ENCODE measurements around the gene TRPM3. TPM values are rescaled to one million over a fixed set of nuclear protein-coding genes. Genes with fewer than 3 reads are reported as not detected.

TRPM3 gene
- total and polyA plus RNA-seq, 2 of the 8 experiments (the other 6 are each of a cell fraction or from before 2014, with no cell fraction given), result 2.4 to 10.9 TPM

DNA sequence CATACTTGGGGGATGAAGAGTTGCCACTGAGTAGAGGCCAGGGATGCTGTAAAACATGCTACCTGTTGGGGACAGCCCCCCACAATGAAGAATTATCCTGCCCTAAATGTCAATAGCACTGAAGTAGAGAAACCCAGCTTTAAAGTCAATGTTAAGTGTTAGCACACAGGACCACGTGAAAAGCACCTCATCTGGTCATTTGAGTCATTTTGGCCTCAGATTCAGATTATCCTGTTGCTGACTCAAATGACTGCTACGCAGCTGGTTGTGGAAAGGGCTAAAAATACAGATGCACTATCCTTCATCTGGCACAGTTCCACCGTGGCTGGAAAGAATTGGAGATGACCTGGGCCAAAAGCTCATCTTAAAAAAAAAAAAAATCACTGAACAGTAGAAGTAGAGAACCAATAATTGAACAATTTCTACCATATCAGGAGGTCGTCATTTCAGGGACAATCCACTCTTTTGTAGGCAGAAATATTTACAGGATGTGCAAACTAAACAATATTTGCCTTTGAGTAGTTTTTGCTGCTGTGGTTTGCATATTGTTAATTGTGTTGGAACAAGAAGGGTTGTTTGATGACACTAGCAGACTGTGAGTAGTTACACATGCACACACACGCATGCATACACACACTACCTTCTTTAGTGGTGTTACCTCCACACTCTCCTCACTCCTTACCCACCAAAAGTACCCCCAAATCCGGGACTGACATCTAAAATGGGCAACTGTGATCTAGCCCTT is 511.7 kb downstream of the TRPM3 start:
- Histone ChIP-seq H3K14ac (ENCODE audit: insufficient read length) (no peak overlapping the region), H4K91ac (replicated peaks; ENCODE audit: insufficient read length, low read length) (no peak overlapping the region), H2BK20ac (ENCODE audit: low read length) (no peak overlapping the region), H3K4ac (replicated peaks; ENCODE audit: insufficient read length, low read depth, low read length) (no peak overlapping the region), H3K4me3 (ENCODE audit: extremely low read depth in 1 of 4, insufficient read depth in 2 of 4, low read depth in 3 of 4, low read length in 4 of 4) (no peak overlapping the region), H3K23ac (ENCODE audit: insufficient read length) (no peak overlapping the region), H2AFZ (ENCODE audit: low read length) (no peak overlapping the region), H3K27me3 (replicated peaks in 1 of 4; ENCODE audit: control insufficient read depth in 3 of 4, extremely low read depth in 1 of 4, insufficient read depth in 3 of 4, low read length in 3 of 4) (no peaks in the 10 kb centered on the region), H2BK120ac (replicated peaks; ENCODE audit: low read depth, low read length) (no peak overlapping the region), H3K79me1 (ENCODE audit: low read depth, low read length) (no peaks in the 10 kb centered on the region), H3K36me3 (ENCODE audit: control insufficient read depth in 2 of 4, insufficient read depth in 4 of 4, low read length in 3 of 4) (no peaks in the 10 kb centered on the region; a peak in 1 of 8 replicates), H3K23me2 (ENCODE audit: low read depth, low read length) (no peaks in the 10 kb centered on the region), H3K56ac (replicated peaks; ENCODE audit: insufficient read length, low read depth, low read length) (no peak overlapping the region), H3K9me3 (ENCODE audit: insufficient read depth in 2 of 2, low read depth in 1 of 2, low read length in 1 of 2) (no peaks in the 10 kb centered on the region), H2BK15ac (ENCODE audit: low read length) (no peak overlapping the region), H3K27ac (ENCODE audit: low read depth, low read length) (no peak overlapping the region), H3K79me2 (ENCODE audit: control insufficient read depth in 1 of 2, insufficient read depth in 2 of 2, low read length in 2 of 2) (no peaks in the 10 kb centered on the region), H4K20me1 (replicated peaks in 1 of 2; ENCODE audit: control insufficient read depth in 1 of 2, insufficient read depth in 2 of 2, low read length in 2 of 2) (no peaks in the 10 kb centered on the region), H3K4me1 (replicated peaks in 1 of 4; ENCODE audit: control insufficient read depth in 3 of 4, insufficient read depth in 4 of 4, low read length in 3 of 4) (no peaks in the 10 kb centered on the region), H3K9ac (replicated peaks in 1 of 4; ENCODE audit: extremely low read depth in 1 of 4, low read depth in 3 of 4, low read length in 3 of 4) (no peak overlapping the region), H2AK5ac (ENCODE audit: low read depth, low read length) (no peak overlapping the region), H3K4me2 (ENCODE audit: insufficient read depth in 1 of 2, low read depth in 2 of 2, low read length in 2 of 2) (no peak overlapping the region), H4K5ac (ENCODE audit: insufficient read length, low read depth, low read length) (no peak overlapping the region), H2BK12ac (ENCODE audit: low read depth, low read length) (no peak overlapping the region), H4K8ac (ENCODE audit: extremely low read depth, insufficient read depth, low read length) (no peak overlapping the region), H2BK5ac (ENCODE audit: low read depth, low read length) (no peak overlapping the region), H3K18ac (ENCODE audit: extremely low read depth, low read length) (no peak overlapping the region)
- DNase-seq (ENCODE audit: low read depth in 1 of 2, low spot score in 2 of 2), result no peak
- CTCF ChIA-PET (ENCODE audit: partially characterized antibody), result interaction anchor here (0.6 kb wide), 1 partner anchor 84 kb away, joined by 3 read pairs; no protein-coding TSS in a partner anchor
- FAIRE-seq, result no peak
- POLR2A ChIA-PET (ENCODE audit: partially characterized antibody), result no interaction called here
- WGBS, 2 experiments (ENCODE audit: extremely low coverage in 1 of 2, insufficient coverage in 1 of 2, insufficient read length in 1 of 2, insufficient replicate concordance in 2 of 2, low coverage in 1 of 2, low lambda C conversion rate in 2 of 2, missing lambda C conversion rate in 1 of 2), result 70% methylated on average over 6 of the region's 6 CpGs; no CpG with 5 or more reads in 1 of the 2 experiments
- TF ChIP-seq NRF1 (IDR thresholded peaks at IDR 0.05; ENCODE audit: low read depth, low read length) (no peak), ATF2 (IDR thresholded peaks at IDR 0.05; ENCODE audit: low read length) (no peak)
- TF ChIP-seq, protein P1, sequence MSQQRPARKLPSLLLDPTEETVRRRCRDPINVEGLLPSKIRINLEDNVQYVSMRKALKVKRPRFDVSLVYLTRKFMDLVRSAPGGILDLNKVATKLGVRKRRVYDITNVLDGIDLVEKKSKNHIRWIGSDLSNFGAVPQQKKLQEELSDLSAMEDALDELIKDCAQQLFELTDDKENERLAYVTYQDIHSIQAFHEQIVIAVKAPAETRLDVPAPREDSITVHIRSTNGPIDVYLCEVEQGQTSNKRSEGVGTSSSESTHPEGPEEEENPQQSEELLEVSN (IDR thresholded peaks at IDR 0.05), result no peak

Measured in H1 (cell line).